ENCODE results near the gene CMTM1.

DNA sequence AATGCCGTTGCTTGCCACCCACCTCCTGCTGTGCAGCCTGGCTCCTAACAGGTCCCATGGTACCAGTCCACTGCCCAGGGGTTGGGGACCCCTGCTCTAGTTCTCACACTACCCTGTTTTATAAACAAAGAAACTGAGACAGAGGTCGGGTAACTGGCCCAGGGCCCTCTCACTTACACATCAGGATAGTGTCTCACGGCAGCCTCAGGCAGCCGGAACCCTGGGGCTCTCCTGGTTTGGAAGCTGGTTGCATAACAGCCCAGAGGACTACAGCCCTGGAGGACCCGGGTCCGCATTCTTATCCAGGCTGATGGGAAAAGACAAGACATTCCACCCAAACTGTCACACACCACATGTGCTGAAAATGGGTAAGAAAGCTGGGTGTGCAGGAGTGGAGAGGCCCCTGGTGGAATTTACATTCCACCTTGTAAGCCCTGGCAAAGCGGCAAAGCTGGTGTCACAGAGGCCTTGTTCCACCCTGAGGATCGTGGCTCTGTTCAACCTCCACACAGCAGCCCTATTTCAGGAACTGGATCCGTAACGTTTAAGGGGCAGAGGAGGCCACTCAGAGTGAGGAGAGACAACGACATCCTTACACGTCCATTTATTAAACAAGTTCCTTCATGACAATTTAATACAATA, 48.0 kb downstream of the CMTM1 start:
- no peak for TF ChIP-seq POLR2A (IDR thresholded peaks at IDR 0.05)
- TF ChIP-seq, protein P1, sequence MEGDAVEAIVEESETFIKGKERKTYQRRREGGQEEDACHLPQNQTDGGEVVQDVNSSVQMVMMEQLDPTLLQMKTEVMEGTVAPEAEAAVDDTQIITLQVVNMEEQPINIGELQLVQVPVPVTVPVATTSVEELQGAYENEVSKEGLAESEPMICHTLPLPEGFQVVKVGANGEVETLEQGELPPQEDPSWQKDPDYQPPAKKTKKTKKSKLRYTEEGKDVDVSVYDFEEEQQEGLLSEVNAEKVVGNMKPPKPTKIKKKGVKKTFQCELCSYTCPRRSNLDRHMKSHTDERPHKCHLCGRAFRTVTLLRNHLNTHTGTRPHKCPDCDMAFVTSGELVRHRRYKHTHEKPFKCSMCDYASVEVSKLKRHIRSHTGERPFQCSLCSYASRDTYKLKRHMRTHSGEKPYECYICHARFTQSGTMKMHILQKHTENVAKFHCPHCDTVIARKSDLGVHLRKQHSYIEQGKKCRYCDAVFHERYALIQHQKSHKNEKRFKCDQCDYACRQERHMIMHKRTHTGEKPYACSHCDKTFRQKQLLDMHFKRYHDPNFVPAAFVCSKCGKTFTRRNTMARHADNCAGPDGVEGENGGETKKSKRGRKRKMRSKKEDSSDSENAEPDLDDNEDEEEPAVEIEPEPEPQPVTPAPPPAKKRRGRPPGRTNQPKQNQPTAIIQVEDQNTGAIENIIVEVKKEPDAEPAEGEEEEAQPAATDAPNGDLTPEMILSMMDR (IDR thresholded peaks at IDR 0.05): no peak

All from right lobe of liver (tissue), 4 donors.